K562 (cell line): ENCODE results near the gene SLC13A3. TPM values are rescaled to one million over a fixed set of nuclear protein-coding genes. Genes with fewer than 3 reads are reported as not detected.
A peak's percentile ranks its signal among the peaks of the same experiment; 100 is the strongest.

Experiments used
- ARNT ChIP-seq, 2 experiments: fragments of 450-650 bp; IDR thresholded peaks; 2 replicates each; pipeline ENCODE4 v1.6.1; 2016; ENCODE audit warnings: mild to moderate bottlenecking in 1 of 2
- CBFA2T2 ChIP-seq: fragments of 450-650 bp; conservative IDR thresholded peaks from 2 replicates; pipeline ENCODE4 v1.6.1; 2017; ENCODE audit warnings: mild to moderate bottlenecking
- CEBPG ChIP-seq, 3 experiments: fragments of 200-800 bp in 1 of 3; sonication (Bioruptor generic) in 1 of 3; sonication (generic) in 1 of 3; formaldehyde crosslinking in 1 of 3; IDR thresholded peaks in 2 of 3; conservative IDR thresholded peaks in 1 of 3; 2 replicates each; pipeline versions ENCODE4 v1.6.1 to v1.8.0; 2016 to 2022; ENCODE audit warnings: missing compliant biosample characterization in 2 of 3, missing genetic modification characterization in 2 of 3, mild to moderate bottlenecking in 1 of 3, missing genetic modification reagents in 1 of 3
- DPF2 ChIP-seq: fragments of 450-650 bp; IDR thresholded peaks from 2 replicates; pipeline ENCODE4 v1.6.1; 2016
- E2F6 ChIP-seq, 2 experiments: IDR thresholded peaks; 2 replicates each; pipeline ENCODE4 v1.6.1; 2011; ENCODE audit warnings: borderline replicate concordance in 1 of 2, control low read depth in 1 of 2, low read depth in 1 of 2, low read length in 1 of 2, mild to moderate bottlenecking in 1 of 2, mixed read lengths in 1 of 2, moderate library complexity in 1 of 2; ENCODE audit not compliant: insufficient read depth in 1 of 2, insufficient read length in 1 of 2, poor library complexity in 1 of 2, severe bottlenecking in 1 of 2; ENCODE audit errors: extremely low read depth in 1 of 2
- EP400 ChIP-seq: fragments of 450-650 bp; IDR thresholded peaks from 2 replicates; pipeline ENCODE4 v1.6.1; 2017; ENCODE audit warnings: antibody characterized with exemption, mild to moderate bottlenecking, moderate library complexity
- HDAC3 ChIP-seq: fragments of 450-650 bp; IDR thresholded peaks from 2 replicates; pipeline ENCODE4 v1.6.1; 2018; ENCODE audit warnings: borderline replicate concordance, mild to moderate bottlenecking, moderate library complexity; ENCODE audit not compliant: partially characterized antibody
- IRF2 ChIP-seq: sonication (generic); formaldehyde crosslinking; IDR thresholded peaks from 2 replicates; pipeline ENCODE4 v1.8.1; 2022; ENCODE audit warnings: mild to moderate bottlenecking, missing genetic modification reagents
- KDM1A ChIP-seq, 2 experiments: fragments of 450-650 bp; IDR thresholded peaks; 2 replicates each; pipeline ENCODE4 v1.6.1; 2016; ENCODE audit warnings: mild to moderate bottlenecking in 2 of 2
- L3MBTL2 ChIP-seq: fragments of 450-650 bp; IDR thresholded peaks from 2 replicates; pipeline ENCODE4 v1.6.1; 2016; ENCODE audit warnings: mild to moderate bottlenecking, moderate library complexity
- MEF2A ChIP-seq: IDR thresholded peaks from 2 replicates; pipeline ENCODE4 v1.6.1; 2011; ENCODE audit warnings: low read depth, mild to moderate bottlenecking, low read length, moderate library complexity; ENCODE audit not compliant: control insufficient read depth
- NONO ChIP-seq, 2 experiments: fragments of 200-400 bp in 1 of 2; fragments of 450-650 bp in 1 of 2; formaldehyde crosslinking in 1 of 2; IDR thresholded peaks; 2 replicates each; pipeline ENCODE4 v1.6.1; 2017; ENCODE audit warnings: low read depth in 2 of 2, mild to moderate bottlenecking in 2 of 2, moderate library complexity in 2 of 2, low read length in 1 of 2
- PRPF4 ChIP-seq: fragments of 200-400 bp; formaldehyde crosslinking; IDR thresholded peaks from one replicate; pipeline ENCODE4 v1.6.1; 2017; ENCODE audit warnings: low read length, low read depth, mild to moderate bottlenecking; ENCODE audit not compliant: insufficient read depth, poor library complexity, severe bottlenecking
- RCOR1 ChIP-seq, 2 experiments: IDR thresholded peaks; 2 replicates each; pipeline ENCODE4 v1.6.1; 2012; ENCODE audit warnings: low read depth in 2 of 2, low read length in 2 of 2, borderline replicate concordance in 1 of 2, improper control_type of control experiment in 1 of 2
- SMARCA4 ChIP-seq: fragments of 450-650 bp; IDR thresholded peaks from 2 replicates; pipeline ENCODE4 v1.6.1; 2016
- TFAM ChIP-seq: fragments of 250-450 bp; sonication (Bioruptor Pico); conservative IDR thresholded peaks from 2 replicates; pipeline ENCODE4 v1.5.0; 2021; ENCODE audit warnings: mild to moderate bottlenecking, moderate library complexity
- USF2 ChIP-seq: sonication (generic); formaldehyde crosslinking; IDR thresholded peaks from 2 replicates; pipeline ENCODE4 v1.5.0; 2020; ENCODE audit warnings: missing genetic modification reagents
- ZNF143 ChIP-seq: sonication (generic); formaldehyde crosslinking; IDR thresholded peaks from 2 replicates; pipeline ENCODE4 v1.9.0; 2022; ENCODE audit warnings: mild to moderate bottlenecking, missing genetic modification reagents
- ZNF644 ChIP-seq: fragments of 200-800 bp; sonication (Bioruptor generic); IDR thresholded peaks from 2 replicates; pipeline ENCODE4 v1.6.1; 2016; ENCODE audit warnings: low read depth, missing genetic modification characterization, missing compliant biosample characterization
- ZNF696 ChIP-seq: fragments of 250-450 bp; sonication (Bioruptor Pico); conservative IDR thresholded peaks from 2 replicates; pipeline ENCODE4 v1.4.0; 2020; ENCODE audit warnings: mild to moderate bottlenecking, moderate library complexity
- polyA plus RNA-seq, 8 experiments: library from polyadenylated mRNA; depleted of rRNA in 4 of 8; stranded (reverse) in 5 of 8; unstranded in 3 of 8; fragments of >200 nt; fragmentation: Nextera tagmentation in 2 of 8; fragmentation: Illumina TruSeq in 1 of 8; extraction: Ambion mirVana in 2 of 8; extraction: Trizol in 1 of 8; gene quantifications; 2 replicates each; pipeline versions ENCODE4 v1.2.1 to v1.2.3, GENCODE V29; 2011 to 2014; ENCODE audit warnings: inconsistent platforms in 1 of 8, missing spikeins in 1 of 8
- total RNA-seq, 7 experiments: library from RNA; depleted of rRNA in 6 of 7; stranded (reverse); fragments of >200 nt in 6 of 7; fragmentation: Illumina TruSeq in 2 of 7; extraction: Trizol in 2 of 7; gene quantifications; 2 replicates each; pipeline versions ENCODE4 v1.2.1 to v1.2.3, GENCODE V29; 2011 to 2021; ENCODE audit warnings: low replicate concordance in 1 of 7
- TF ChIP-seq, protein P1 (sequence below): fragments of 250-450 bp; sonication (Bioruptor Pico); IDR thresholded peaks from 2 replicates; pipeline ENCODE4 v1.8.0; 2021; ENCODE audit warnings: borderline replicate concordance, mild to moderate bottlenecking, moderate library complexity; ENCODE audit not compliant: poor library complexity, severe bottlenecking
- TF ChIP-seq, protein P2 (sequence below): sonication (generic); formaldehyde crosslinking; IDR thresholded peaks from 2 replicates; pipeline ENCODE4 v1.9.0; 2022; ENCODE audit warnings: mild to moderate bottlenecking, missing genetic modification reagents

Gene SLC13A3
- total and polyA plus RNA-seq, 9 of the 15 experiments (the other 6 are each of a cell fraction or from before 2014, with no cell fraction given), result 5.5 to 16.4 (median 8.5) TPM

DNA sequence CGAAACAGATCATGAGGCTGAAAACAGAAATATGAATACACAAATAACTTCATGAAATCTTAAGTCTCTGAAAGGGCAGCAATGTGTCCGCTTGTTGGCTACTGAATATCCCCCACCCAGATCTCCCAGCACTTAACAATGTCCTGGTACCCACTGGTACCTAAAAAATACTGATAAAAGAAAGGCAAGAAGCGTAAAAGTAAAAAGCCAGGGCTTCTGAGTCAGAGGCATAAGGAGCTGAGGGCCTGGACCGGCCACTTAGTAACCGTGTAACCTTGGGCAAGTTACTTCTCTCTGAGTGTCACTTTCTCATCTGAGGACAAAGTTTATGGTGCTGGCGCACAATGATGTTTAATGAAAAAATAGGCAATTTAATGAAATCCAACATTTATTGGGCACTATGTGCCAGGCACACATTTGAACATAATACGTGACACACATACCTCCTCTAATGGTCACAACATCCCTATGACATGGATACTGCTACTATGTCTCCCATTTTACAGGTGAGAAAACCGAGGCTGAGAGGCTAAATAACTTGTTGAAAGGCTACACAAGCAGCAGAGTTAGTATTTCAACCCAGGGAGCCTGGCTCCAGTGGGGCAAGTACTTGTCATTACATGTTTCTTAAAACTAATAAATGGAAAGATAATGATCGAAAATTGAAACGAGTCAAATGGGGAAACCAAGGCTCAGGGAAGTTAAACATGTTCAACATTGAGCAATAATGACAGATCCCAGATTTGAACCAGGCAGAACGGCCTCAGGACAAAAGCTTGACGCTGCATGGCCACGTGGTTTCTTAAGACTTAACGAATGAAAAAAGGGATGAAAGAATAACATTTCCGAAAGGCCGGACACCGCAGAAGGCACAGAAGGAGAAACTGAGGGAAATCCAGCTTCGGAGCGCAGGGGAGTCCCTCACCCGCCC, 37.2 kb upstream of the SLC13A3 start (continued):
- no peak for TF ChIP-seq E2F6 (IDR thresholded peaks at IDR 0.05; ENCODE audit: borderline replicate concordance in 1 of 2, extremely low read depth in 1 of 2, insufficient read depth in 1 of 2, insufficient read length in 1 of 2, low read depth in 1 of 2, low read length in 1 of 2, poor library complexity in 1 of 2, severe bottlenecking in 1 of 2)
- 0 out of 2 replicates have a peak, but pooled peaks have one; percentile 19 for TF ChIP-seq SMARCA4
- no peak for TF ChIP-seq IRF2 (CRISPR knock-in tag)
- 0 out of 2 replicates have a peak, but pooled peaks have one; percentile 16 for TF ChIP-seq ZNF143
- peak; percentile 61 for TF ChIP-seq USF2 (CRISPR knock-in tag)
- TF ChIP-seq DPF2, result no peak
- TF ChIP-seq KDM1A (IDR thresholded peaks at IDR 0.05), result peak; percentile 91 to 93
- TF ChIP-seq ARNT (IDR thresholded peaks at IDR 0.05), result peak; percentile 38 to 68; a peak in 1 of 4 replicates
- TF ChIP-seq L3MBTL2, result peak; percentile 67; the same call in 1 of the 2 replicates
- peak; percentile 29 for TF ChIP-seq HDAC3
- TF ChIP-seq, protein P1, sequence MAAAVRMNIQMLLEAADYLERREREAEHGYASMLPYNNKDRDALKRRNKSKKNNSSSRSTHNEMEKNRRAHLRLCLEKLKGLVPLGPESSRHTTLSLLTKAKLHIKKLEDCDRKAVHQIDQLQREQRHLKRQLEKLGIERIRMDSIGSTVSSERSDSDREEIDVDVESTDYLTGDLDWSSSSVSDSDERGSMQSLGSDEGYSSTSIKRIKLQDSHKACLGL (CRISPR knock-in tag), result peak; percentile 54
- peak; percentile 69; the same call in 1 of the 2 replicates for TF ChIP-seq ZNF644
- TF ChIP-seq NONO (IDR thresholded peaks at IDR 0.05; ENCODE audit: low read depth in 2 of 2, low read length in 1 of 2), result no peak
- TF ChIP-seq CBFA2T2, result peak; percentile 12; the same call in 1 of the 2 replicates
- no peak for TF ChIP-seq TFAM (CRISPR knock-in tag)
- TF ChIP-seq RCOR1 (IDR thresholded peaks at IDR 0.05; ENCODE audit: borderline replicate concordance in 1 of 2, low read depth in 2 of 2, low read length in 2 of 2), result peak in 1 of 2 experiments; percentile 86; a peak in 2 of 4 replicates
- TF ChIP-seq MEF2A, result no peak
- no peak for TF ChIP-seq PRPF4
- TF ChIP-seq ZNF696 (CRISPR knock-in tag), result no peak
- peak; percentile 32; the same call in 1 of the 2 replicates for TF ChIP-seq CEBPG (CRISPR knock-in tag; IDR thresholded peaks at IDR 0.05)
- peak; percentile 39 to 81; a peak in 3 of 4 replicates for TF ChIP-seq CEBPG (tag; conservative IDR thresholded peaks at IDR 0.05 in 1 of 2, IDR thresholded peaks at IDR 0.05 in 1 of 2)
- TF ChIP-seq EP400, result peak; percentile 73
- TF ChIP-seq, protein P2, sequence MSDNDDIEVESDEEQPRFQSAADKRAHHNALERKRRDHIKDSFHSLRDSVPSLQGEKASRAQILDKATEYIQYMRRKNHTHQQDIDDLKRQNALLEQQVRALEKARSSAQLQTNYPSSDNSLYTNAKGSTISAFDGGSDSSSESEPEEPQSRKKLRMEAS (CRISPR knock-in tag), result peak; percentile 65
